ENCODE measurements around the gene AGBL4.
A peak's percentile ranks its signal among the peaks of the same experiment; 100 is the strongest.

AGBL4 gene

DNA sequence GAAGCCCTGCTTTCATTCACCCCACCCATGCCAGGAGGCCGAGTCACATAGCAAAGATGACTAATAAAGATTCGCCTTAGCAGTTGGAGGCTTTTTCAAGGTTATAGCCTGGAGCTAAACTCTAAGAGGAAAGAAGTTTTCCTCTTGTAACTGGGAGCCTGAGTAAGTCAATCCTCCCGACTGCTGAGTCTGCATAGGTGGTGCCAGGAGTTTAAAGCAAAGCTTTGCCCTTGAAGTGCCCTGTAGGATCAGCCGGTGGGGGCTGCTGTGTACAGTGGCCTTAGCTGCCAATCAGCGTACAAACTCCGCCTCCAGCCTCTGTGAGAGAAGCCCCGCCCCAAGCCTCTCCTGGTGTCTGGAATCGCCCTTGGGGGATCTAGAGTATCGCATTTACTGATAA is 1404.2 kb downstream of the AGBL4 start:
- DNase-seq, result no peak

- DNase-seq, result no peak
Observed at GRCh38 chr1:48617252-48617651, 1406.5 kb downstream of the AGBL4 start.

DNA sequence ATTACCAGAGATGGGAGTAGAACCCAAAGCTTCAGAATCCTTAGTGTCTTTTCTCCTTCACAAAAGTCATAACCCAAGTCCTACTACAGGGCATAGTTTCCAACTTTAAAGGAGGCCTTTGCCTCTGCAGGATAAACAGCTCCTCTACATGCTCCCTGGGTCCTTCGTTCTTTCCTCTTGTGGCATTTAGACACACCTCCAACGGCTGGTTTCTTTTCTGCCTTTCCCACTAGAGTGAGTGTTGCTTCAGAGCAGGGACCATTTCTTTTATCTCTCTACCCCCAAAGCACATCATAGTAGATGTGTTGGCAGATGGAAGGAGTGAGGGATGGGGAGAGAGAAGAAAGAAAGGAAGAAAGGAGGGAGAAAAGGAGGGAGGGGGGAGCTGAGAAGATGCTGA is 1407.0 kb downstream of the AGBL4 start:
- no peak for DNase-seq

- no peak for DNase-seq
Observed at GRCh38 chr1:48611841-48612240, 1411.9 kb downstream of the AGBL4 start.

- DNase-seq, result no peak
Observed at GRCh38 chr1:48610628-48611542, 1412.9 kb downstream of the AGBL4 start.

DNA sequence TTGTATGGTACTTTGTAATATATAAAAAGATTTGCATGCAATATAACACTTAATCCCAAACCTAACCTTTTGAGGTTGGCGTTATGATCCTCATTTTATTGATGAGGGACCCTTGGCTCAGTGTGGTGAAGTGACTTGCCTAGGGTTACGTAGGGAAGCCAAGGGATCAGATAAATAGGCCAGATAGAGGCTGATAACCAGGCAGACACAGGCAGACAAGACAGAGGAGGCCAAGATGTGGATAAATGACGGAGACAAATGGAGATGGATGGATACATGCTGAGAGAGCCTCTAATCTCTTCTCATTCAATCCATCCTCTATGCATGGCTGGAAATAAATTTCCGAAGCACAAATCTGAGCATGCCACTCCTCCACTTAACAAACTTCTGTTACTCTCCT is 1414.9 kb downstream of the AGBL4 start:
- DNase-seq, result no peak

DNA sequence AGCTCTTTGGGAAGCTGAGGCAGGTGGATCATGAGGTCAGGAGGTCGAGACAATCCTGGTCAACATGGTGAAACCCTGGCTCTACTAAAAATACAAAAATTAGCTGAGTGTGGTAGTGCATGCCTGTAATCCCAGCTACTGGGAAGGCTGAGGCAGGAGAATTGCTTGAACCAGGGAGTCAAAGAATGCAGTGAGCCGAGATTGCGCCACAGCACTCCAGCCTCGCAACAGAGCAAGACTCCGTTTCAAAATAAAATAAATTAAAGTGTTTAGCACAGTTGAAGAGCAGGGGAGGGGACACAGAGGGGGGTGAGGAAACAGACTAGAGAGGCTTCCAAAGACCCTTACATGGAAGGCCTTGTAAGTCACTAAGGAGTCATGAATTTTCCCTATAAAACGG is 1420.5 kb downstream of the AGBL4 start:
- DNase-seq, result no peak

DNA sequence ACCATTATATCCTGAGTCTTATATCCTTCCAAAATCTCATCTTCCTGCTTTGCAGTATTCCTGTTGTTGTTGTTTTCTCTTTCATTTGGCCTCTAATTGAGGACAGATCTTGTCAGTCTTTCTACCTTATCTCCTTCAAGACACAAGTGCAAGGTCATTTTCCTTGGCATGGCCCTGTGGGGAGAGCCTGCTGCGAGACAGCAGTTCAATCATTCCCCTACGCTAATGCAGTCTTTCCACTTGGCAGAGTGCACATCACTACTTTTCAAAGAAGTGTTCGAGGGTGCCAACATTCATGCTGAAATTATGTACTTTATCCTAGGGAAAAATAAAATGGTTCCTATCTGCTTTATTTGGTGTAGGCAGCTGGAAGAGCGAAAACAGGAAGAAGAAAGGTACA is 1421.4 kb downstream of the AGBL4 start:
- no peak for DNase-seq

DNA sequence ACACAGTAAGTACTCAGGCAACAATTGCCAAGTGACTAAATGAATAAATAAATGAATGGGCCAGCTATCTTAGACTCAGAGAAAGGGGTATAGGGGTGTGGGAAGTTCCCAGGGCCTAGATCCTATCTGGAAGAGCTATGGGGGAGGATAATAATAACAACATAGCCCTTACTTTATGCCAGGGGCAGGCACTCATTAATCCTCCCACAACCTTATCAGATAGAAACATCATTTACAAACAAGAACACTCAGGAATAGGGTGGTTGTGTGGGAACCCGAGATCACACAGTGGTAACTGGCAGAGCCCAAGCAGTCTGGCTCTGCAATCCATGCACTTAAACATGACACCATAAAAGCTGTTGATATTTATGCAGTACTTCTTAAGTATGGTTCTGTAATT is 1423.6 kb downstream of the AGBL4 start:
- no peak for DNase-seq

- no peak for DNase-seq
Observed at GRCh38 chr1:48597663-48598062, 1426.1 kb downstream of the AGBL4 start.

DNA sequence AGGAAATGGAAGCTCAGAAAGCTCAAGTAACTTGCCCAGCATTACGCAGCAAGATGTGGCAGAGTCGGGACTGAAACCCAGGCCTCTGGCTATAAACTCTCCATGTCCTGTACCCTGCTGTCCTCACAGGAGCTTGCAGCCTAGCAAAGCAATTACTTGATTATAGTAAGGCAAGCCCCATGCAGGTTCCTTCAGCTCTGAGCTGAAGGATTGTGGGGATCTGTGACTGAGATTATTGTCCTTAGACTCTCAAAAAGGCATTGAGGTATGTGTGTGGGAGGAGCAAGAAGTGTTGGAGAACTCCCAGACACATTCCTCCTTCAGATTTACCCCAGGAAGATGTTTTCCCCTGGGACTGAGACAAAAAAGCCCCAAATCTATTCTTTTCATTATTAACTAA is 1427.7 kb downstream of the AGBL4 start:
- DNase-seq, result no peak

- no peak for DNase-seq
Observed at GRCh38 chr1:48595613-48596012, 1428.1 kb downstream of the AGBL4 start.

DNA sequence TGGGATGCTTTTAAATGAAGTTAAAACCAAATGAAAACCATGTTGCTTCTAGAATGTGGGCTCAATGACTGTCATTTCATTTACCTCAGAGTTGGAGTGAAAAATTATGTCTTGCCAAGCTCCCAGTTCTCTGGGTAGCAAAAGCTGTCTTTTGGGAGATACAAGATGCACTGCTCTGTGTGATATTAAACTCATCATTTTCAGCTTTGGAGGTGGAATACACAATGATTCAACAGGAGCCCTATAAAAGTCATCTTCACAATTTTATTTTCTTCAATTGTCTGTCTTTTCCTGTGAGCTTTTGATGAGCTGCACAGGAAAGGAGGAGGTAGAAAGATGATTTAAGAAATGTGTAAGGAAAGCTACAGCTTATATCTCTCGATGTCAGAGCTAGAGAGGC is 1431.4 kb downstream of the AGBL4 start:
- no peak for DNase-seq

DNA sequence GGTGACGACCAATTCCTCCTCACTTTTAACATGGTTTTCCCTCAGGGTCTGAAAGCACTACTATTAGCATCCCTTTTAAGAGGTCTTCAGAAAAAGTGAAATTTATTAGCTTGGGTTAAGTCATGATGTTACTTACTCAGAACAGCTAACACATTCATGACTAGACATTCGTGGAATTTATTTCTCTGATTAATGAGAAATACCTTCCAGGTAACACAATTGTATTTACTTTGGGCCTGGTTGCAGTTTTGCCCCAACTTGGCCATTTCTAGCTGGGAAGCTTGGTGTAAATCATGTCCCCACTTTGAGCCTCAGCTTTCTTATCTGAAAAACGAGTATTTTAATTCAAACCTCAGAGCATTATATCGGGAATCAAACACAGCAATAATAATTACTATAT is 1432.6 kb downstream of the AGBL4 start:
- no peak for DNase-seq

DNA sequence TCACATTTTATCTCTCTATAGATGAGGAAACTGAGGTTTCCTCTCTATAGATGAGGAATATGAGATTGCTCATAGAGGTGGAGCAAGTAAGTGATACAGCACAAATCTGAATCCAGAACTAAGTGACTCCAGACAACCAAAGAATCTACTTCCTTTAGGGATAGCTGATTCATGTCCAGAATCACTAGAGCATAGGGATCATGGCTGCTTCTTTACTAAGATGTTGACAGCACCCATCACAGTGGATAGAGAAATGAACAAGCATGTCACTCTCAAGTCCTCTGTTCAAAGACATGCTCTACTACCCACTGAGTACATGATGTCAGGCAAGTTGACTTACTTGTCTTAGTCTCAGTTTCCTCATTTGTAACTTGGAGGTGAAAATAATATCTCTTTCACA is 1435.7 kb downstream of the AGBL4 start:
- no peak for DNase-seq

- DNase-seq, result no peak
Observed at GRCh38 chr1:48582408-48582807, 1441.3 kb downstream of the AGBL4 start.

DNA sequence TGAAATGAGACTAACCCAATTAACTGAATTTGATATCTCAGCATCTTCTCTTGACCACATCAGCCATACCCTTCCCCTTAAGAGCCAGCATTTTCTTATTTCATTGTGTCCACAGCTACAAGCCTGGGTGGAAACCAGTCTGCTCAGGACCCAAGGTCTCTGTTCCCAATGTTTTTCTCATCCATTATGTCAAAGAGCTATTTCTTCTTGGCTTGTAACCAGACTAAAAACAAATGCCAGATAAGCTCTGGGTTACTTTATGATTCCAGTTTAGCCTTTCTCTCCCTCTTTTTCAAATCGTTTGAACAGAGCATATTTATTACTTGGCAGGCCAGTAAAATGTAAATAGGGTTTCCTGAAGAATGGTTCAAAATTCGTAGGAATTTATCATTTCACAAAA is 1442.5 kb downstream of the AGBL4 start:
- no peak for DNase-seq

DNA sequence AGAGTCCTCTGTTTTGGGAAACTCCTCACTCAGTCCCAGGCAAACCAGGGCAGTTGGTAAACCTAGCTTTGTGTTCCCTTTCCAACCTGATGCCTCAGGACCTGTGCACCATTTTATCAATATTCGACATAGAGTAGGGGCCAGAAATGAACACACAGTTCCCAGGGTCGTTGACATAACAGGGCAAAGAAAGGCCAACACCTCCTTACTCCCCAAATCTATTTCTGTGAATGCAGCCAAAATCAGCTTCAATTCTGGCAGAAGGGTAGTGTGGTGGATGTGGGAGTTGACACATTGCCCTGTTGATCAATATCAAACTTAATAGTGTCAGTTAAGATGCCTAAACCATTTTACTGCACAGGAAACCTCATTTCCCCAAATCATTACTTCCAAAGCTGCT is 1447.2 kb downstream of the AGBL4 start:
- DNase-seq, result no peak

GRCh38 chr1:48572646-48573258 is 1451.0 kb downstream of the AGBL4 start:
- DNase-seq, result peak in 1 of 2 experiments; percentile 58

DNA sequence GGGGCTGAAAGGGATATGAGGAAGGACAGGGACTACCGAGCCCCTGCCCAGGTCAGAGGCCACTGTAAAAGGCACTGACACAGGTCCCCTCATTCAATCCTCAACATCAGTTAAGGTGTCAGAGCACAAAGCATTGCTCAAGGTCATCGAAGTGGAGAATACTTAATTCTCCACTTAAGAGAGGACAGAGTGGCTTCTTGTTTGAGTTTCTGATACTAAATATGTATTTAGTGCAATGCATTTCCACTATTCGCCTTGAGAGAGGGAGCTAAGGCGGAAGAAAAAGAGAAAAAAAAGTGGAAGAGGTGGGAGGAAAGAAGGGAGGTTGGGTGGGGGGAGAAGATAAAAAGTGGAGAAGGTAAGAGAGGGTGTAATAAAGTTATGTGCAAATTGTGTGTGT is 1451.6 kb downstream of the AGBL4 start:
- no peak for DNase-seq

DNA sequence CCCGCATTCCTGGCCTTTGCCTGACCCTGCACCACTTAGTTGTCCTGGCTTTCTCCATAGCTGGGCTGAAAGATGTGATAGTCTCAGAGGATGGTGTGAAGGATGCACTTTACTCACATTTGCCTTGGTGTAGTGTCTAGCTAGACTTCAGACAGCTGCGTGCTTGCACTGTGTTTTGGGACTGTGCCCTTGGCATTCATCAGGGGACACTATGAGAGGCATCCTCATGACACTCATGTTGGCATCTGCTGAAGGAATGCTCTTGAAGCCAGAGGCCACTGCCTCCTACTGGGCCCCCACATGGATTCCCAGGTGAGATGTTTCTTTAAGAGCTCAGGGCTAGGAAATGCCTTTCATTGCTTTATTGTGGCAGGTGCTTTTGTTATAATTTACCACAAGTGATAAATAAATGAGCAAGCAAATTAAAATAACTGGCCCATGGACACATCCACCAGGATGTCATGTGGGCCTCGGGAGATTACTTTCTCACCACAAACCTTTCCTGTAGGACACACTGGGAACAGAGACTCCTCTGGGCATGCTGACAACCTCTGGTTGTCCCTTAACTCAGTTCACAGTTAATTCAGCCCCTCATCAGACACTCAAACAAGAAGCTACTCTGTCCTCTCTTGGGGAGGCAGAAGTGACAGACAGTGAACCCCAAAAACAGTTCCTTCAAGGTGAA is 1452.3 kb downstream of the AGBL4 start:
- no peak for DNase-seq

DNA sequence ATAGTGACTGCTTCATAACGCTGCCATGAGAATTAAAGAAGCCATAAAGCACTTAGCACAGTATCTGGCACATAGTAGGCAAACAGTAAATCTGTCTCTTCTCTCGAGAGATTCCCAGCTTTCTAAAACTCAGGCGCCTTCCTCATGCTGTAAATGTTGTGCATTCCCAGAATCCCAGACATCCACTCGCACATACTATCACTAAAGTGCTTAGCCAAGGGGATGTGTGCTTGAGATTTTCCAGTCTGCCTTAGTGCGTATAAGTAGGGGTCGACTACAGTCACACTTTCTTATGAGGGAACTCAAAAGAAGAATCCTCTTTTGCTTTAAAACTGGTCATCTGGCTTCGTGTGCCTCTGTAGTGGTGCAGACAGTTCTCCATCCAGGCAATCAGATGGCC is 1453.2 kb downstream of the AGBL4 start:
- no peak for DNase-seq

GRCh38 chr1:48568501-48568900 is 1455.3 kb downstream of the AGBL4 start:
- no peak for DNase-seq

- no peak for DNase-seq
Observed at GRCh38 chr1:48566492-48566891, 1457.3 kb downstream of the AGBL4 start.
